NCI-H82 (cell line): ENCODE measurements around the gene REEP3.

Source experiments
- DNase-seq: peaks from one replicate; lab custom pipeline; 2025; lab: John Stamatoyannopoulos, UW

The REEP3 gene

GRCh38 chr10:63588436-63589167, 67.4 kb downstream of the REEP3 start:
- no peak for DNase-seq

DNA sequence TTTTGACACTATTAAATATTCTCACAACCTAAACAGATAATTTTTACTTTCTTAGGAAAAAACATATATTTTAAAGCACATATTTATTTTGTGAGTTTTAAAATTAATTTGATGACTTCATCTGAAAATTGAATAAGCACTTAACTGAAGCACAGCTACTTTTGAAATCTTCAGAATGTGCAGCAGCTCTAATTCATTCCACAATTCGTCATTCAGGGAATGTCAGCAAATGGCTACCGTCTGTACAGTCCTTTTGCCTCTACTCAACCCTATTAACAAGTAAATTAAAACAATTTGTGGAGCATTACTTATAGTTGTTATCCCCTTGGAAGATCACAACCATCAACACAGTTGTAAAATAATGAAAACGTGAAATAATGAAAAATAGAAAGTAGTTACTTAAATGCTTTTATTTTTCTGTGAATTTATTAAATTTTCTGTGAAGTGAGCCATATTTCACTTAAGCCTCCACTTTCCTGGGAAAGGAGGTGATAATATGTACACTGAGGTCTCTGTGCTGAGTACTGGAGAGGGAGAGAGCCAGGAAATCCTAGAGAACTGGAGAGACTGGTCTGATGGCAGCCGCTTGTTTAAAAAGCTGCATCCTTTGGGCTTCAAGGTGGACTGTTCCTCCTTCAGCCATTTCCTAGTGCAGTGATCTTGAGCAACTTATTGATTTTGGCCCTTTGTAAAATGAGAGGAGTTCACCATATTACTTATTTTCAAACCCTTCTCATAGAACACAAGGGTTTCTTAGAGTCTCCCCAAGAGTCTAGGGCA, 70.6 kb downstream of the REEP3 start:
- DNase-seq, result no peak

GRCh38 chr10:63593576-63593975, 72.4 kb downstream of the REEP3 start:
- peak; percentile 70 for DNase-seq

GRCh38 chr10:63595072-63595471, 73.9 kb downstream of the REEP3 start:
- DNase-seq, result no peak

DNA sequence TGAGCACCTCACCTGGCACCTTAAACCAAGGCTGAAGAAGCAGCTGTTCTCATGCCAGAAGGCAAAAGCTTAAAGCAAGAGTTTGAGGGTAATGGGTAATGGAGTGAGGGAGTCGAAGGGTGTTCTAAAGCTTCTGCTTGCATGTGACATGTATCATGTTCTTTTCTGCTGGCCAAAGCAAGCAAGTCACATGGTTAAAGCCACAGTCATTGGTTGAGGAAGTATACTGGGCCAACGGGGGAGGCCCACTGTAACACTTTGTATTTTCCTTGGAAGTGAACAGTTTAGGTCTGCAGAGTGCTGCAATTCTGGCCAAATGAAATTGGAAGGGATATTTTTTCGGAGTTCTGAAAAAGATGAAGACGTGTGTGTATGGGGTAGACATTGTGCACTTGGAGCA, 75.7 kb downstream of the REEP3 start:
- DNase-seq, result no peak

GRCh38 chr10:63600540-63600939, 79.3 kb downstream of the REEP3 start:
- no peak for DNase-seq

DNA sequence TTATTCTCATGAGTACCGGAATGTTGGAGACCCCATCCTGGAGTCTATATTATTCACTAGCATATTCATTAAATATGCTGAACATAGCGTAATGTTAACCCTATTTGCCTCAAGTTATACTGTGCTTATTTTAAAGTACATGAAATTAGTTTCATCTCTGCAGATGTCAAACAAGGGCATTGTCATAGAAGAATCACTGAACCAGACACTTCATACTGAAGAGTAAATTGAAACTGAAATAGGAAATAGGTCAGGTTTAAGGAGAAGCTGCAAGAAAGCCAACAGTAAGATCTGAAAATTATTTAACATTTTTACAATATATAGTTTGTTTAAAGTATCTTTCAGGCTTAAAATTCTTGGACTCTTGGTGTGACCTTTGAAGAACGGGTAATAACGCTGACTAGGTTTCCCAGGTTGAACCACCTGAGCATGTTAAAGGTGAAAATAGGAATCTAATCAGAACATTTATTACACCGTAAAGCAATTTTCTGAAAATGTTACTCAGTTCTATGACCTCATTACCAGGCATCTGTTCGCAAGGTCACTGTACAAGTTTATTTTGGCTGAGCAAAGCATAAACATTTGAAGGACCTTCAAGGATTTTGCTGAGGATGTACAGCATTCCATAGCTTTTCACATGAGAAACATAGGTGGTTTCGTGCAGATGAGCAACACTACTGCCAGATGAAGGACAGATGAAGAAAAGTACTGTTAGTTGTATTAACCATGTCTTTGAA, 82.7 kb downstream of the REEP3 start:
- no peak for DNase-seq

- DNase-seq, result no peak
Observed at GRCh38 chr10:63605197-63605967, 84.2 kb downstream of the REEP3 start.

- no peak for DNase-seq
Observed at GRCh38 chr10:63608511-63608910, 87.3 kb downstream of the REEP3 start.

GRCh38 chr10:63611078-63611477, 89.9 kb downstream of the REEP3 start:
- DNase-seq, result no peak

DNA sequence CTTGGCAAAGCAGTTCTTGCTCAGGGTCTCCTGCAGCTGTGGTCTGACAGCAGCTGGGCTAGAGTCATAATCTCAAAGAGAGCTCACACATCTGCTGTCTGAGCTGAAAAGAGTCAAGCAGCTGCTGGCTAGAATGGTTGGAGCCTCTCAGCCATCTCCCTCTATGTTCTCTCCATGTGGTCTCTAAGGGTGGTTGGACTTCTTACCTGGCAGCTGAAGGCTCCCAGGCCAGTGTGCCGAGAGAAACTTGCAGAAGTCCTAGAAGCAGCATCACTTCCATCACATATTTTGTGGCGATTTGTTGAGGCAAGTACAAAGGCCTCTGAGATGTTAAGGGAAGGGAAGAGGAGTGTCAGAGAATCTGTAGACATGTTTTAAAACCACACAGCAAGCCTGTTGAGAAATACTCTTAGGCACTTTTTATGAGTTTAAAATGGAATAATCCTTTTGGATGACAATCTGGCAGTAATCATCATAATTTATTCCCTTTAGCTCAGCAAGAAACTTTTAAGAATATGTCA, 93.2 kb downstream of the REEP3 start:
- DNase-seq, result peak; percentile 80

GRCh38 chr10:63618552-63618951, 97.4 kb downstream of the REEP3 start:
- DNase-seq, result no peak

DNA sequence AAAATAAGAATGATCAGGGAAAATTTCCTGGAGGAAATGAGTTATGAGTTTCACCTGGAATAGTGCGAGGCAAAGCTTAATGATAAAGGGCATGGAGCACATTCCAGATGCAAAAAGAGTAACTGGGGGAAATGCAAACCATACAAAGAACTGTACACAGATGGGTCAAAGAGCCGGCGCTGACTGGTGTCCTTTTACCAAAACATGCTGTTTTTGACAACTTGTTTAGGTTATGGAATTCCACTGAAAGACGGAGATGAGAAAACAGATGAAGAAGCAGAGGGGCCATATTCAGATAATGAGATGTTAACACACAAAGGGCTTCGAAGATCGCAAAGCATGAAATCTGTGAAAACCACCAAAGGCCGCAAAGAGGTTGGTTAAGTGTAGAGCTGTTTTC, 98.2 kb downstream of the REEP3 start:
- no peak for DNase-seq

GRCh38 chr10:63622097-63622496, 100.9 kb downstream of the REEP3 start:
- DNase-seq, result no peak

DNA sequence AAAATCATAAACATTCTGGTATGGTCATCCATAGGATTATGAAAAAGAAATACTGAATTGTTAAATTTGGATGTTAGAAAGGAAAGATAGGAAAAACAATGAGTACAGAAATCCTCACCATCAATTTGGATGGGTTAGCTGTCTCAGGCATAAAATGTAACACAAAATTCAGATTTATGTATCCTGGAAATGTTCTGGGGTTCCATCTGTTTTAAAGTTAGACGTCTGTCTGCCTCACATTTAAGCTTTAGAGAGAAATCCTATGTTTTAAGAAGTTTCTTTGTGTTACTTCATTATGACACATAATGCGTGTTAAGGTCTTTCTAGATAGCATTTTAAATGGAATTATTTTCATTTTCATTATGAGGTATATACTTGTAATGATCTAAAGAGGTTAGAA, 103.5 kb downstream of the REEP3 start:
- DNase-seq, result no peak

GRCh38 chr10:63627396-63627795, 106.2 kb downstream of the REEP3 start:
- no peak for DNase-seq

GRCh38 chr10:63627881-63628296, 106.7 kb downstream of the REEP3 start:
- peak; percentile 19 for DNase-seq

DNA sequence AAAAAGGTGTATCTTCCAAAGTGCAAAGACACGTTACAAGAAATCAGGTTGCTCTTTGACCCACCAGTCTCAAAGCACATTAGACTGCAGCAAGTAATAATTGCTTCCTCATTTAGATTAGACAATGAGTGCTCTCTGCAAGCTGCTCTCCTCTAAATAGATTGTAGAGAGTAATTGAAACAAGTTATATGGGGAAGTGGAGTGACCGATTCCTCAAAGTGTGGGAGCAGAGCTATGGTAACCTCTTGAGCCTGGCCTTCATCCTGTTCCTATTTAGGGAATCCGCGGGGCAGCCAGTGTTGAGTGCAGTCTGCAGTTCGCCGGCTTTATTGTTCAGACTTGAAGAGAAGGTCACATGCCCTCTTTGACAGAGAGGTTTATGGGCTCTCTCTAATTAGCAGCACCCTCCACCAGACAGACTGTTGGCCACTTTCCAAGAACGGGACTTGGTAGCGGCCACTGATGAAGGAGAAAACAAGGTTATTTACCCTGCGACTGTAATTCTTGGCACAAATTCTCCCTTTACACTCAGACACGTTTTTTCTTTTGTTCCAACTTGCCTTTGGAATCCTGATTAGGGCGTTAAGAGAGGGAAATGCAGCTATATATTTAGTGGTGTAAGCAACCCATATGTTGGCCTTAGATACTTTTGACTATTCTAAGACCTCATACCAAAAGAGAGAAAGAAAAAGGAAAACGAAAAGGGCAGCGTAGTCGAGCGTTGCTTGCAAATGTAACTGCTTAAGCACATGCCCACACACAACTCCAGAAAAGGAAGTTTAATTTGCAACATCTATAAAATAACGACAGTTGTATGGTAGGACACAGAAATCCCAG, 107.5 kb downstream of the REEP3 start:
- peak; percentile 94 for DNase-seq

DNA sequence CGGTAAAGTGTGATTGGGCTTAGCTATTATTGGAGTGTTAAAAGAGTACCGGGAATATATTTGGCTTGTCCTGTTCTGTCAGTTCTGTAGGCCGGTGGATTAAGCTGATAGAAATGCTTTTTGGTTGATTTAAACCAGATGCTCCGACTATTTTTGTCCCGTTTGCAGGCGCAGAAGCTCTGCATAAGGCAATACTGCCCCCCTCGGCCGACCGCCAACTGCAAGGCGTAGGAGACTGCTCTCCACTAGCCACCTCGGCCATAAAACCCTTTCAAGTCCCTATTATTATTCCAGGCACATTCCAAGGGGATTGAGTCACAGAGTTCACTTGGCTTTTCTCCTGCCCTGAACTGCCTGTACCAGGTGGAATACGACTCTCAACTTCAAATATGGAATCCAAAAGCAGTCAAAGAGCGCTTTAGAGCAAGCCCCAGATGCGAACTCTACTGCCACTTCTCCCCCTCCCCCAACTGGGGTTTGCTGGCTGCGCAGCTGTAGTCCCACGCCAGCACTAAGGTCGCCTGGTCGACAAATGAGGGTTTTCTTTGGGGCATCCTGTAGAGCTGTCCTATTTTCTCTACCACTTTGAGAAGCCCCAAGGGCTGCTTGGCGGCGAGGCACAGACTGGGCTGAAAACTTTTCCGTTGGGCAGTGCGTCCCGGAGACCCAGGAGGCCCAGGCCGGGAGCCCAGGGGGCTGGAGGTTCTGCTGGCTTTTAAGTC, 108.3 kb downstream of the REEP3 start:
- peak; percentile 92 for DNase-seq
